HepG2 (cell line): ENCODE data around the gene AFF4. TPM values are rescaled to one million over a fixed set of nuclear protein-coding genes. Genes with fewer than 3 reads are reported as not detected.
A peak's percentile ranks its signal among the peaks of the same experiment; 100 is the strongest.

ENCODE experiments used
- ARNT2 ChIP-seq: sonication (generic); formaldehyde crosslinking; IDR thresholded peaks from 2 replicates; pipeline ENCODE4 v1.8.0; 2022; ENCODE audit warnings: mild to moderate bottlenecking, low read depth, missing genetic modification reagents, moderate library complexity
- HOXA9 ChIP-seq: sonication (generic); formaldehyde crosslinking; IDR thresholded peaks from 2 replicates; pipeline ENCODE4 v1.8.1; 2022; ENCODE audit warnings: missing genetic modification reagents, mild to moderate bottlenecking, moderate library complexity, borderline replicate concordance
- JUNB ChIP-seq: sonication (generic); formaldehyde crosslinking; IDR thresholded peaks from 2 replicates; pipeline ENCODE4 v1.8.0; 2022; ENCODE audit warnings: missing genetic modification reagents, mild to moderate bottlenecking, borderline replicate concordance
- JUND ChIP-seq: sonication (generic); formaldehyde crosslinking; IDR thresholded peaks from 2 replicates; pipeline ENCODE4 v1.8.0; 2022; ENCODE audit warnings: mild to moderate bottlenecking, missing genetic modification reagents
- KLF15 ChIP-seq: sonication (generic); formaldehyde crosslinking; IDR thresholded peaks from 2 replicates; pipeline ENCODE4 v1.8.1; 2023; ENCODE audit warnings: borderline replicate concordance, mild to moderate bottlenecking, inconsistent platforms, missing genetic modification reagents, mixed read lengths
- MAFG ChIP-seq: sonication (generic); formaldehyde crosslinking; IDR thresholded peaks from 2 replicates; pipeline ENCODE4 v1.5.1; 2020; ENCODE audit warnings: mild to moderate bottlenecking, missing genetic modification reagents
- MTERF4 ChIP-seq: sonication (generic); formaldehyde crosslinking; IDR thresholded peaks from 2 replicates; pipeline ENCODE4 v1.8.0; 2023; ENCODE audit warnings: mild to moderate bottlenecking, missing genetic modification reagents
- RFX3 ChIP-seq: IDR thresholded peaks from 2 replicates; pipeline ENCODE4 v1.6.1; 2016; ENCODE audit warnings: missing biosample characterization, missing genetic modification reagents
- TGIF2 ChIP-seq: IDR thresholded peaks from 2 replicates; pipeline ENCODE4 v1.6.1; 2016; ENCODE audit warnings: control low read depth, missing compliant biosample characterization
- ZEB1 ChIP-seq: IDR thresholded peaks from 2 replicates; pipeline ENCODE4 v1.6.1; 2012; ENCODE audit warnings: mild to moderate bottlenecking, low read depth, inconsistent platforms; ENCODE audit not compliant: insufficient replicate concordance
- ZNF207 ChIP-seq: fragments of 450-650 bp; IDR thresholded peaks from 2 replicates; pipeline ENCODE4 v1.6.1; 2016; ENCODE audit warnings: antibody characterized with exemption, borderline replicate concordance
- ZNF232 ChIP-seq: sonication (generic); formaldehyde crosslinking; IDR thresholded peaks from 2 replicates; pipeline ENCODE4 v1.4.0; 2020; ENCODE audit warnings: missing genetic modification reagents, borderline replicate concordance
- ZNF713 ChIP-seq: sonication (generic); formaldehyde crosslinking; IDR thresholded peaks from 2 replicates; pipeline ENCODE4 v1.4.0; 2020; ENCODE audit warnings: mild to moderate bottlenecking, missing genetic modification reagents
- ZSCAN31 ChIP-seq: sonication (generic); formaldehyde crosslinking; IDR thresholded peaks from 2 replicates; pipeline ENCODE4 v1.5.0; 2020; ENCODE audit warnings: low read depth, mild to moderate bottlenecking, missing genetic modification reagents
- polyA plus RNA-seq, 8 experiments: library from polyadenylated mRNA; depleted of rRNA in 3 of 8; stranded (reverse) in 7 of 8; unstranded in 1 of 8; fragments of >200 nt; fragmentation: Illumina TruSeq in 4 of 8; extraction: Trizol in 4 of 8; gene quantifications; 2 replicates each; pipeline versions ENCODE4 v1.2.1 to v1.2.3, GENCODE V29; 2011 to 2016; ENCODE audit warnings: low read depth in 4 of 8, missing spikeins in 1 of 8, mixed read lengths in 1 of 8; ENCODE audit not compliant: insufficient read depth in 1 of 8
- total RNA-seq, 5 experiments: library from RNA; depleted of rRNA; stranded (reverse); fragments of >200 nt; fragmentation: Illumina TruSeq; extraction: Trizol; gene quantifications; 2 replicates each; pipeline ENCODE4 v1.2.3, GENCODE V29; 2016; ENCODE audit warnings: low read depth in 1 of 5
- TF ChIP-seq, protein P1 (sequence below): sonication (generic); formaldehyde crosslinking; IDR thresholded peaks from 2 replicates; pipeline ENCODE4 v1.5.0; 2020; ENCODE audit warnings: mild to moderate bottlenecking, missing genetic modification reagents
- TF ChIP-seq, protein P2 (sequence below): sonication (generic); formaldehyde crosslinking; IDR thresholded peaks from 2 replicates; pipeline ENCODE4 v1.5.0; 2020; ENCODE audit warnings: mild to moderate bottlenecking, missing genetic modification reagents
- TF ChIP-seq, protein P3 (sequence below): sonication (generic); formaldehyde crosslinking; IDR thresholded peaks from 2 replicates; pipeline ENCODE4 v1.4.0; 2020; ENCODE audit warnings: missing genetic modification reagents
- TF ChIP-seq, protein P4 (sequence below): sonication (generic); formaldehyde crosslinking; IDR thresholded peaks from 2 replicates; pipeline ENCODE4 v1.8.0; 2022; ENCODE audit warnings: missing genetic modification reagents, mild to moderate bottlenecking, inconsistent platforms, borderline replicate concordance
- TF ChIP-seq, protein P5 (sequence below): sonication (generic); formaldehyde crosslinking; IDR thresholded peaks from 2 replicates; pipeline ENCODE4 v1.8.0; 2022; ENCODE audit warnings: missing genetic modification reagents, mild to moderate bottlenecking, moderate library complexity, borderline replicate concordance

Gene AFF4
- total and polyA plus RNA-seq, 2 of the 13 experiments (the other 11 are each of a cell fraction or from before 2014, with no cell fraction given) = 22.1 to 25.5 TPM

DNA sequence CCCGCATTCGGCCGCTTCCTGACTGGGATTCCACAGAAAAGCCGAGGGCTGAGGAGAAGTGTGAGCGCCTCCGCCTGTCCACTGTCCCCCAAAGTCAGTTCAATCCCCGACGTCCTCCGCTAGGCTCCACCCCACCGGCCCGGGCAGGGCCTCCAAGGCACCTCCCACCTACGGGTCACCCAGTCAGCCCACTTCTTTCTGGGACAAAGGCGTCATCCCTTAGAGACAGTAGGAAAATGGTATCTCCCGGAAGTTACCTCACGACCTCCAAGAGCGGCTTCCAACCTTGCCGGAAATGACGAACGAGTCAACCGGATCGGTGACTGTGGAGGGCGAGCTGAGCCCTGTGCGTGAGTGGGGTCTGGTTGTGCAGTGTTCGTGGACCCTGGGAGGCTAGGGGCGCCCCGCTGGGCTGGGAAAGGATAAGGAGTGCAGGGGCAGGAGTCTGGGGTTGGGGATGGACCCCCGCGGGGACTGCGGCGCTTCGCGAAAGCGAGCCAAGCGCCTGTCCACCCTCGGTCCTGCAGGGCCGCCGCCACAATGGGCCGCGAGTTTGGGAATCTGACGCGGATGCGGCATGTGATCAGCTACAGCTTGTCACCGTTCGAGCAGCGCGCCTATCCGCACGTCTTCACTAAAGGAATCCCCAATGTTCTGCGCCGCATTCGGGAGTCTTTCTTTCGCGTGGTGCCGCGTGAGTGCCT is 96.9 kb downstream of the AFF4 start, which contains the start of the genes GDF9 and UQCRQ (continued):
- TF ChIP-seq, protein P1, sequence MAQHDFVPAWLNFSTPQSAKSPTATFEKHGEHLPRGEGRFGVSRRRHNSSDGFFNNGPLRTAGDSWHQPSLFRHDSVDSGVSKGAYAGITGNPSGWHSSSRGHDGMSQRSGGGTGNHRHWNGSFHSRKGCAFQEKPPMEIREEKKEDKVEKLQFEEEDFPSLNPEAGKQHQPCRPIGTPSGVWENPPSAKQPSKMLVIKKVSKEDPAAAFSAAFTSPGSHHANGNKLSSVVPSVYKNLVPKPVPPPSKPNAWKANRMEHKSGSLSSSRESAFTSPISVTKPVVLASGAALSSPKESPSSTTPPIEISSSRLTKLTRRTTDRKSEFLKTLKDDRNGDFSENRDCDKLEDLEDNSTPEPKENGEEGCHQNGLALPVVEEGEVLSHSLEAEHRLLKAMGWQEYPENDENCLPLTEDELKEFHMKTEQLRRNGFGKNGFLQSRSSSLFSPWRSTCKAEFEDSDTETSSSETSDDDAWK = no peak
- TF ChIP-seq JUND (CRISPR knock-in tag) (peak; percentile 59; the same call in 1 of the 2 replicates), HOXA9 (CRISPR knock-in tag) (peak; percentile 5; the same call in 1 of the 2 replicates), ZNF232 (CRISPR knock-in tag) (no peak), MAFG (CRISPR knock-in tag) (no peak), KLF15 (CRISPR knock-in tag) (no peak), ZNF207 (no peak), ZEB1 (no peak), RFX3 (CRISPR knock-in tag) (no peak), ZNF713 (CRISPR knock-in tag) (no peak), ARNT2 (CRISPR knock-in tag) (0 out of 2 replicates have a peak, but pooled peaks have one; percentile 31), MTERF4 (CRISPR knock-in tag) (peak; percentile 28; the same call in 1 of the 2 replicates), JUNB (peak; percentile 42; the same call in 1 of the 2 replicates), ZSCAN31 (CRISPR knock-in tag) (peak; percentile 83), TGIF2 (CRISPR knock-in tag) (peak; percentile 63; the same call in 1 of the 2 replicates)
- TF ChIP-seq, protein P2, sequence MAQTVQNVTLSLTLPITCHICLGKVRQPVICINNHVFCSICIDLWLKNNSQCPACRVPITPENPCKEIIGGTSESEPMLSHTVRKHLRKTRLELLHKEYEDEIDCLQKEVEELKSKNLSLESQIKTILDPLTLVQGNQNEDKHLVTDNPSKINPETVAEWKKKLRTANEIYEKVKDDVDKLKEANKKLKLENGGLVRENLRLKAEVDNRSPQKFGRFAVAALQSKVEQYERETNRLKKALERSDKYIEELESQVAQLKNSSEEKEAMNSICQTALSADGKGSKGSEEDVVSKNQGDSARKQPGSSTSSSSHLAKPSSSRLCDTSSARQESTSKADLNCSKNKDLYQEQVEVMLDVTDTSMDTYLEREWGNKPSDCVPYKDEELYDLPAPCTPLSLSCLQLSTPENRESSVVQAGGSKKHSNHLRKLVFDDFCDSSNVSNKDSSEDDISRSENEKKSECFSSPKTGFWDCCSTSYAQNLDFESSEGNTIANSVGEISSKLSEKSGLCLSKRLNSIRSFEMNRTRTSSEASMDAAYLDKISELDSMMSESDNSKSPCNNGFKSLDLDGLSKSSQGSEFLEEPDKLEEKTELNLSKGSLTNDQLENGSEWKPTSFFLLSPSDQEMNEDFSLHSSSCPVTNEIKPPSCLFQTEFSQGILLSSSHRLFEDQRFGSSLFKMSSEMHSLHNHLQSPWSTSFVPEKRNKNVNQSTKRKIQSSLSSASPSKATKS (CRISPR knock-in tag) = peak; percentile 92
- TF ChIP-seq, protein P3, sequence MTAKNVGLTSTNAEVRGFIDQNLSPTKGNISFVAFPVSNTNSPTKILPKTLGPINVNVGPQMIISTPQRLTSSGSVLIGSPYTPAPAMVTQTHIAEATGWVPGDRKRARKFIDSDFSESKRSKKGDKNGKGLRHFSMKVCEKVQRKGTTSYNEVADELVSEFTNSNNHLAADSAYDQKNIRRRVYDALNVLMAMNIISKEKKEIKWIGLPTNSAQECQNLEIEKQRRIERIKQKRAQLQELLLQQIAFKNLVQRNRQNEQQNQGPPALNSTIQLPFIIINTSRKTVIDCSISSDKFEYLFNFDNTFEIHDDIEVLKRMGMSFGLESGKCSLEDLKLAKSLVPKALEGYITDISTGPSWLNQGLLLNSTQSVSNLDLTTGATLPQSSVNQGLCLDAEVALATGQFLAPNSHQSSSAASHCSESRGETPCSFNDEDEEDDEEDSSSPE (CRISPR knock-in tag) = no peak; the same call in 1 of the 2 replicates
- TF ChIP-seq, protein P4, sequence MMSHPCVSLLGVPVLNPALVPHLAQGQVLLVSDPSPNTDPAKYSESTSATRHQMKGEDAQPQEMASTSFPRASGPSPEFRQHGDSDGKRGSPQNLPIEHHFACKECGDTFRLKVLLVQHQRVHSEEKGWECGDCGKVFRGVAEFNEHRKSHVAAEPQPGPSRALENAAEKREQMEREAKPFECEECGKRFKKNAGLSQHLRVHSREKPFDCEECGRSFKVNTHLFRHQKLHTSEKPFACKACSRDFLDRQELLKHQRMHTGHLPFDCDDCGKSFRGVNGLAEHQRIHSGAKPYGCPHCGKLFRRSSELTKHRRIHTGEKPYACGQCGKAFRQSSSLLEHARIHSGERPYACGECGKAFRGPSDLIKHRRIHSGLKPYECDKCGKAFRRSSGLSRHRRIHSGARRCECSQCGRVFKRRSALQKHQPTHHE (CRISPR knock-in tag) = 0 out of 2 replicates have a peak, but pooled peaks have one; percentile 43
- TF ChIP-seq, protein P5, sequence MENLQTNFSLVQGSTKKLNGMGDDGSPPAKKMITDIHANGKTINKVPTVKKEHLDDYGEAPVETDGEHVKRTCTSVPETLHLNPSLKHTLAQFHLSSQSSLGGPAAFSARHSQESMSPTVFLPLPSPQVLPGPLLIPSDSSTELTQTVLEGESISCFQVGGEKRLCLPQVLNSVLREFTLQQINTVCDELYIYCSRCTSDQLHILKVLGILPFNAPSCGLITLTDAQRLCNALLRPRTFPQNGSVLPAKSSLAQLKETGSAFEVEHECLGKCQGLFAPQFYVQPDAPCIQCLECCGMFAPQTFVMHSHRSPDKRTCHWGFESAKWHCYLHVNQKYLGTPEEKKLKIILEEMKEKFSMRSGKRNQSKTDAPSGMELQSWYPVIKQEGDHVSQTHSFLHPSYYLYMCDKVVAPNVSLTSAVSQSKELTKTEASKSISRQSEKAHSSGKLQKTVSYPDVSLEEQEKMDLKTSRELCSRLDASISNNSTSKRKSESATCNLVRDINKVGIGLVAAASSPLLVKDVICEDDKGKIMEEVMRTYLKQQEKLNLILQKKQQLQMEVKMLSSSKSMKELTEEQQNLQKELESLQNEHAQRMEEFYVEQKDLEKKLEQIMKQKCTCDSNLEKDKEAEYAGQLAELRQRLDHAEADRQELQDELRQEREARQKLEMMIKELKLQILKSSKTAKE (CRISPR knock-in tag) = no peak; the same call in 1 of the 2 replicates
